Kidney (tissue), 14 donors: ENCODE measurements around the gene NIPBL. TPM values are rescaled to one million over a fixed set of nuclear protein-coding genes. Genes with fewer than 3 reads are reported as not detected.

ENCODE experiments used
- DNase-seq, 5 donors: peaks; one replicate each; pipeline ENCODE4 v3.0.0-alpha.2; 2013 to 2020
- FAIRE-seq: peaks from 2 replicates; lab custom pipeline; 2012; peaks lifted over from hg19 to GRCh38; lab: Jason Lieb, UNC
- H3K27ac ChIP-seq, 2 donors: one replicate each; pipeline ENCODE4 v1.7.0; 2013; ENCODE audit warnings: low read depth in 2 of 2, low read length in 2 of 2, inconsistent platforms in 1 of 2
- H3K27me3 ChIP-seq: one replicate; pipeline ENCODE4 v1.7.1; 2013; ENCODE audit warnings: low read length, inconsistent platforms; ENCODE audit not compliant: control insufficient read depth, insufficient read depth
- H3K36me3 ChIP-seq, 3 donors: one replicate each; pipeline versions ENCODE4 v1.7.0 to v1.7.1; 2013; ENCODE audit warnings: low read length in 3 of 3, control low read depth in 1 of 3, inconsistent platforms in 1 of 3; ENCODE audit not compliant: insufficient read depth in 3 of 3, control insufficient read depth in 2 of 3
- H3K4me1 ChIP-seq, 3 donors: one replicate each; pipeline versions ENCODE4 v1.7.0 to v1.7.1; 2013; ENCODE audit warnings: low read length in 3 of 3, inconsistent platforms in 1 of 3, low read depth in 1 of 3; ENCODE audit not compliant: control insufficient read depth in 2 of 3, insufficient read depth in 2 of 3
- H3K4me3 ChIP-seq, 3 donors: one replicate each; pipeline versions ENCODE4 v1.7.0 to v1.8.1; 2013; ENCODE audit warnings: low read length in 3 of 3, control low read depth in 1 of 3, inconsistent platforms in 1 of 3
- H3K9ac ChIP-seq, 3 donors: one replicate each; pipeline versions ENCODE4 v1.7.0 to v1.7.1; 2013; ENCODE audit warnings: low read length in 3 of 3, control low read depth in 1 of 3, inconsistent platforms in 1 of 3
- H3K9me3 ChIP-seq, 3 donors: one replicate each; pipeline versions ENCODE4 v1.7.0 to v1.7.1; 2013; ENCODE audit warnings: low read length in 3 of 3, control low read depth in 1 of 3, inconsistent platforms in 1 of 3; ENCODE audit not compliant: control insufficient read depth in 2 of 3, insufficient read depth in 1 of 3
- CTCF ChIP-seq: IDR thresholded peaks from 3 replicates; pipeline ENCODE4 v1.5.1; 2012; ENCODE audit warnings: mild to moderate bottlenecking, moderate library complexity, borderline replicate concordance; ENCODE audit not compliant: insufficient read depth; ENCODE audit errors: extremely low read depth
- intact Hi-C: fragments of 100-400 bp; cut with DNase I; formaldehyde crosslinking; loops from one replicate; pipeline ENCODE4 v1.11.1; 2022
- polyA plus RNA-seq: library from polyadenylated mRNA; stranded (reverse); fragments of 350-450 nt; fragmentation: Illumina TruSeq; extraction: RNeasy Lipid Tissue Mini Kit (QIAGEN cat#74804); gene quantifications from one replicate; pipeline ENCODE4 v1.2.3, GENCODE V29; 2014; ENCODE audit warnings: low read depth, low replicate concordance; ENCODE audit not compliant: insufficient read depth
- total RNA-seq: library from RNA; stranded (reverse); fragmentation: NEBNext Ultra II Directional; extraction: Animal tissue kit (Norgen Biotek cat#: 25700); gene quantifications from one replicate; pipeline ENCODE4 v1.2.1, GENCODE V29; 2021
- donor health status: control.
- donor health status: control.
- donor health status: control.
- donor health status: control.
- donor health status: control.
- donor health status: DM: yes; HTN: yes; CAD: no.
- donor health status: Normal renal cell carcinoma (clear cell type).

The NIPBL gene
- total and polyA plus RNA-seq, 2 donors from 2014 or later = 12.4 to 65.5 TPM

DNA sequence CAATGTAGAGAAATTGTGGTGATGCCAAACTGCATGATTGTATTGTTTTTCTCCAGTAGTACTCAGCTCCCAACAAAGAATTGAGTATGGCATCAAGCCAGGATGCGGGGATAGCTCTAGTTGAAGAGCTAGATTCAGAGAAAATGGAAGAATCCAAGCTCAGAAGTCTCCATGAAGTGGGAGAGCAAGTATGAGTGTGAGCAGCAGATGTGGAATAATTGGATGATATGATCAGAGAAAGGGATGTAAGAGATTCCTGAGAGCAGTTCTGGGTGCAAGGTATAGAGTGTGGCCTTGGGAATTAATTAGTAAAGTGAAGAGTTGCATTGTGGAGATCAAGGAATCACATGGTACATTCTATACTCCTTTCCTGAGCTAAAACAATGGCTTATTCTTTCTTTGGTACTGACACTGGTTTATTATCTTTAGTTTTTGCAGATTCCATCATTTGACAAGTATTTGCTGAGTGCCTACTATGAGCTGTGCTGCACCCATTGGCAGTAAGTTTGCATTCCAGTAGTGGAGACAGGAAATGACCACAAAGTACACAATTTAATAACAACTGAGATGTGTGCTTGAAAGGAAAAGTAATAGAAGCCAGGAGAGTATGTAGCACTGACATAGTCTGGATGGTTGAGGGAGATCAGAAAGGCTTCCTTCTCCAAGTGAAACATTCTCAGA is 195.5 kb downstream of the NIPBL start:
- Histone ChIP-seq H3K27me3 (no peaks in the 10 kb centered on the region), H3K27ac (no peak overlapping the region), H3K4me1 (no peaks in the 10 kb centered on the region), H3K9me3 (no peaks in the 10 kb centered on the region), H3K9ac (no peak overlapping the region), H3K36me3 (no peaks in the 10 kb centered on the region), H3K4me3 (no peak overlapping the region)
- intact Hi-C loops = no loop called here
- DNase-seq (no peak), FAIRE-seq (no peak)
- TF ChIP-seq CTCF = no peak

GRCh38 chr5:37075399-37075950 is 198.9 kb downstream of the NIPBL start:
- Histone ChIP-seq H3K9me3 (no peaks in the 10 kb centered on the region), H3K36me3 (peaks cover 0 to 2% (median 0%) of the 10 kb centered on the region in 3 donors), H3K27me3 (no peaks in the 10 kb centered on the region), H3K9ac (no peak overlapping the region), H3K4me1 (no peaks in the 10 kb centered on the region), H3K4me3 (no peak overlapping the region), H3K27ac (no peak overlapping the region)
- DNase-seq (no peak), FAIRE-seq (no peak)
- no peak for TF ChIP-seq CTCF
- intact Hi-C loops = no loop called here

DNA sequence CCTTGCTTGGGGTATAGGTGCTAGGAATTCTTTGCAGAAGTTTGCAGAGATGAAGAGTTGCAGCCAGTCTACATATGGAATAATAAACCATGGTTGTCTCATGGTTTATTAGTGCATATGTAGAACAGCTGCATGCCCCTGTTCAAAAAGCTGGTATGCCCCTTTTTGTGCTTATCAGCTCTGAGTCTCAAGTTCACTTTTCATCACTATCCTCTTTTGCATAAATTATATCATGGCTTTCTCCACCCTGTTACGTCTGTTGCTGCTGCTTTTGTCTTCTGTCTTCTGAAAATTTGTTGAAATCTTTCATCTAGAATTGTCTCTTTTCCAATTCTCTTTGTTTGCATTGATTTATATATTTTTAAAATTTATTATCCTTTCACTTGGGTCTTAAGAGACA is 200.6 kb downstream of the NIPBL start:
- H3K4me1 ChIP-seq = no peaks in the 10 kb centered on the region
- H3K4me3 ChIP-seq = no peak overlapping the region
- H3K27me3 ChIP-seq = no peaks in the 10 kb centered on the region
- intact Hi-C loops = no loop called here
- H3K27ac ChIP-seq = no peak overlapping the region
- TF ChIP-seq CTCF = no peak
- DNase-seq = no peak
- no peak for FAIRE-seq
- peaks cover 0 to 2% (median 0%) of the 10 kb centered on the region in 3 donors for H3K36me3 ChIP-seq
- H3K9ac ChIP-seq = no peak overlapping the region
- no peaks in the 10 kb centered on the region for H3K9me3 ChIP-seq
